NCI-H2171 treated with DMSO at 0.1 percent for 48 hours (cell line): ENCODE measurements around the gene GCM1.

Source experiments
- DNase-seq: peaks from one replicate; lab custom pipeline; 2025; lab: John Stamatoyannopoulos, UW

The GCM1 gene

DNA sequence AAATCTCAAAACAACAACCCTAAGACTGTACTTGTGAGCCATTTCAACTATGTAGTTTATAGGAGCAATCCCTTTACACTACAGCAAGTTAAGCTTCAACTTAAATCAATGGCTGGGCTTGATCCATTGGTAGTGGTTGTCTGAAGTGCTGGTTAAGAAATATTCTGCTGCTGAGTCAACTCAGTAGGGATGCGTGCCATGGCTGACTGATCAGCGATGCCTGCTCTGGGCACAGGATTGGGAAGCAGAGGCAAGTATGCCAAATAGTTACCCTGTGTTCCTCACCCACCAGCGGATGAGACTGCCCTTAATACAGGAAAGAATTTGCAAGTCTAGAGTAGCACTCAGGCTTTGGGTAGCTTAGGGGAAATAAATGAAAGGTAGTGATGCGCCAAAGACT is 41.5 kb downstream of the GCM1 start:
- DNase-seq, result no peak

- no peak for DNase-seq
These were observed 43.7 kb downstream of the GCM1 start for GRCh38 chr6:53104916-53105315.

GRCh38 chr6:53103993-53104675 is 44.5 kb downstream of the GCM1 start:
- DNase-seq, result no peak

GRCh38 chr6:53101006-53101405 is 47.6 kb downstream of the GCM1 start:
- DNase-seq, result no peak

DNA sequence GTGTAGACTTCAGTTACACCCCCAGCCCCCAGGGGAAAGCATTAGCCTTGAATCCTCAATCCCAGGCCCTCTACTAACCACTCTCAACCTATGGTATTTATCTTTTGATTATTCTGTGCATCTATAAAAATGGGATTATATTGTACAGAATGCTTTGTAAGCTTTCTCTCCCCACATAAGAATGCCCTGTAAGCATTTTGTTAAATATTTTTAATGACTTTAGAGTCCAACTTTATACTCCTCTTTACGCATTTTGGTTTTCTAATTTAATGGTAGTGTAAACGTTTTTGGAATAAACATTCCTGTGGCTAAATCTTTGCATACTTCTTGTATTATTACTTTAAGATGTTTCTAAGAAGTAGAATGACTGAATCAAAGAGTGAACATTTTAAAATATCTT is 48.1 kb downstream of the GCM1 start:
- no peak for DNase-seq

DNA sequence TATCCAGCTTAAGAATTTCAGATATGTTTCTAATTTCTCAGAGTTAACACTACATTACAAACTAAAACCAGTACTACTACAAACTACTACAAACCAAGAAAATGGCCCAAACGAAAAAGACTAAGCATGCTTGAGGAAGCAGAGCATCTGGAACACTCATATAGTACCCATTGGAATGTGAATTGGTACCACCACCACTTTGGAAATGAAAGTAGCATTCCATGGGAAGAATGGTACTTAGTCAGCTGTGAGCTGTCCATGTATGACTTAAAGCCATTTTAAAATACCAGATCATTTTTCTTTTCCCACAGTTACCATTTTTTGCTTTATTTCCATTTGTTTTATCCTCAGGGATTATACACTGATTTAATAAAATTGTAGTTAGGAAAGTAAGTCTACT is 52.9 kb downstream of the GCM1 start:
- DNase-seq, result no peak

- DNase-seq, result no peak
These were observed 53.4 kb downstream of the GCM1 start for GRCh38 chr6:53095270-53095669.

- no peak for DNase-seq
These were observed 58.1 kb downstream of the GCM1 start for GRCh38 chr6:53090576-53090975.

DNA sequence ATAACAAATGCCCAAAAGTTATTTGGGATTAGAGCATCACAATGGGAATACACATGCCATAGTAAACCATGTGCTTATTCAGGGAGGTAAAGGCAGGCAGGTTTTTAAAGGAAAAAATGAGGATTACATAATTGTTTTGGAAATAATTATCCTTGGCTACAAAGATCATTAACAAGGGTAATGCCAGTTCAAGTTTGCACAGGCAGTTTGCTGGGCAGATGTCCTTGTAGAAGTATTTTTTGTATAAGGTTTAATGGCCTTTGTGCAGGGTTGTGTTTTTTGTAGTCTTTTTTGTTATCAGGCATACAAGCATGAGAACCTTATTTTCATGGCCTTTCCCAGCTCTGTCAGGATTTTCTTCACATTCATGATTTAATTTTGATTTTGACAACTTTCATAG is 58.7 kb downstream of the GCM1 start:
- DNase-seq, result no peak

- DNase-seq, result no peak
These were observed 62.3 kb downstream of the GCM1 start for GRCh38 chr6:53086302-53086701.

DNA sequence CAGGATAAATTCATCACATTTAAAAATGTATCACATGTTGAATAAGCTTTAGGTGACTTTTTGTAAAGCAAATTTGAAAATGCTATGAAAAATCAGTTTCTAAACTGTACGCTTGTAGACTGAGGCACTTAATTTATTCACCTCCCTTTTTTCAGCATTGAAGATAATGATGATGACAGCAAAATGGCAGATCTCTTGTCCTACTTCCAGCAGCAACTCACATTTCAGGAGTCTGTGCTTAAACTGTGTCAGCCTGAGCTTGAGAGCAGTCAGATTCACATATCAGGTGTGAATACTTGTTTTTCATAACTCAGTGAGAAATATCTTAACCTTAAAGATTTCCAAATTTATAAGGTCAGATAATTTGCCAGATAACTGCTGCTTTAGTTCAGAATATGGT is 67.8 kb downstream of the GCM1 start:
- DNase-seq, result no peak
